K562 (cell line): ENCODE data around the gene BCHE. TPM values are rescaled to one million over a fixed set of nuclear protein-coding genes. Genes with fewer than 3 reads are reported as not detected.

Source experiments
- ATAC-seq: fragments of 200-7000 bp; cut with Tn5 transposase; 3 replicates; pipeline ENCODE4 v1.9.1; 2020; ENCODE audit warnings: moderate library complexity
- BruUV-seq: library from RNA; stranded (reverse); fragments of 400-500 nt; replicated peaks from 2 replicates; lab custom pipeline; 2021; lab: Mats Ljungman, UMichigan
- CTCF ChIA-PET: fragments of 300-600 bp; formaldehyde crosslinking; extraction: SDS; loops from one replicate; lab custom pipeline; 2021; ENCODE audit warnings: low intra/inter-chr PET ratio; lab: Yijun Ruan, JAX
- POLR2A ChIA-PET: fragments of 300-600, 350-650 bp; sonication (Branson Sonifier 250); formaldehyde crosslinking; extraction: SDS; loops from one replicate; lab custom pipeline; 2021; ENCODE audit warnings: antibody characterized with exemption, inconsistent platforms; lab: Yijun Ruan, JAX
- DNase-seq, 4 experiments: peaks; one replicate each; pipeline versions ENCODE4 v3.0.0 to v3.0.0-alpha.2; 2011 to 2018; ENCODE audit warnings: low spot score in 3 of 4, mixed read lengths in 3 of 4; ENCODE audit errors: extremely low read depth in 1 of 4
- FAIRE-seq: peaks from 2 replicates; lab custom pipeline; 2011; peaks lifted over from hg19 to GRCh38; lab: Jason Lieb, UNC
- H2AFZ ChIP-seq: 2 replicates; pipeline ENCODE4 v1.6.0; 2011; ENCODE audit warnings: low read depth, low read length, control low read depth, inconsistent platforms
- H3K27ac ChIP-seq: fragments of 200-600 bp; 3 replicates; pipeline ENCODE4 v1.8.0; 2011; ENCODE audit warnings: low read depth, mild to moderate bottlenecking, control low read depth, inconsistent platforms, low read length, moderate library complexity, mixed read lengths; ENCODE audit errors: extremely low read depth
- H3K27me3 ChIP-seq, 2 experiments: fragments of 300-600 bp in 1 of 2; 2 replicates in 1 of 2; 3 replicates in 1 of 2; pipeline versions ENCODE4 v1.6.0 to v1.8.0; 2011; ENCODE audit warnings: inconsistent platforms in 2 of 2, low read length in 2 of 2, mild to moderate bottlenecking in 1 of 2, mixed read lengths in 1 of 2, moderate library complexity in 1 of 2; ENCODE audit not compliant: control insufficient read depth in 2 of 2, insufficient read depth in 2 of 2
- H3K36me3 ChIP-seq: fragments of 300-600 bp; 3 replicates; pipeline ENCODE4 v1.8.0; 2011; ENCODE audit warnings: mild to moderate bottlenecking, low read length, inconsistent platforms; ENCODE audit not compliant: control insufficient read depth, insufficient read depth
- H3K4me1 ChIP-seq, 2 experiments: fragments of 200-600 bp in 1 of 2; replicated peaks in 1 of 2; 2 replicates in 1 of 2; 3 replicates in 1 of 2; pipeline versions ENCODE4 v1.5.1 to v1.8.0; 2011; ENCODE audit warnings: inconsistent platforms in 2 of 2, low read length in 2 of 2, mild to moderate bottlenecking in 1 of 2, mixed read lengths in 1 of 2, moderate library complexity in 1 of 2; ENCODE audit not compliant: control insufficient read depth in 2 of 2, insufficient read depth in 2 of 2
- H3K4me2 ChIP-seq: 2 replicates; pipeline ENCODE4 v1.6.1; 2011; ENCODE audit warnings: low read length, control low read depth, inconsistent platforms, mixed read lengths; ENCODE audit not compliant: insufficient read depth
- H3K4me3 ChIP-seq: fragments of 200-600 bp; sonication (generic), shearing (Covaris generic); 2 replicates; pipeline ENCODE4 v1.5.1; 2016; ENCODE audit warnings: control low read depth, inconsistent platforms
- H3K79me2 ChIP-seq: fragments of 200-600 bp; 3 replicates; pipeline ENCODE4 v1.8.0; 2011; ENCODE audit warnings: low read length, inconsistent platforms; ENCODE audit not compliant: control insufficient read depth, insufficient read depth
- H3K9ac ChIP-seq, 2 experiments: 2 replicates each; pipeline versions ENCODE4 v1.6.0 to v1.6.1; 2011; ENCODE audit warnings: low read depth in 2 of 2, low read length in 2 of 2, control low read depth in 1 of 2, inconsistent platforms in 1 of 2, mild to moderate bottlenecking in 1 of 2, mixed read lengths in 1 of 2; ENCODE audit not compliant: insufficient read depth in 1 of 2
- H3K9me1 ChIP-seq: one replicate; pipeline ENCODE4 v1.6.0; 2011; ENCODE audit warnings: inconsistent platforms, mild to moderate bottlenecking, low read length, moderate library complexity; ENCODE audit not compliant: control insufficient read depth, insufficient read depth
- H3K9me3 ChIP-seq: replicated peaks from 2 replicates; pipeline ENCODE4 v1.5.1; 2011; ENCODE audit warnings: low read depth, low read length, inconsistent platforms; ENCODE audit not compliant: control insufficient read depth, insufficient read depth
- H4K20me1 ChIP-seq: replicated peaks from 2 replicates; pipeline ENCODE4 v1.6.1; 2011; ENCODE audit warnings: low read length, inconsistent platforms, mixed read lengths; ENCODE audit not compliant: control insufficient read depth, insufficient read depth
- HDAC2 ChIP-seq: fragments of 450-650 bp; IDR thresholded peaks from 2 replicates; pipeline ENCODE4 v1.6.1; 2016; ENCODE audit warnings: mild to moderate bottlenecking
- HNRNPK ChIP-seq: fragments of 200-400 bp; formaldehyde crosslinking; IDR thresholded peaks from one replicate; pipeline ENCODE4 v1.6.1; 2018; ENCODE audit warnings: mild to moderate bottlenecking, low read depth, low read length; ENCODE audit not compliant: poor library complexity, severe bottlenecking
- IRF2 ChIP-seq: sonication (generic); formaldehyde crosslinking; IDR thresholded peaks from 2 replicates; pipeline ENCODE4 v1.8.1; 2022; ENCODE audit warnings: mild to moderate bottlenecking, missing genetic modification reagents
- RBM17 ChIP-seq: fragments of 200-400 bp; formaldehyde crosslinking; IDR thresholded peaks from 2 replicates; pipeline ENCODE4 v1.6.1; 2017; ENCODE audit warnings: low read depth, mild to moderate bottlenecking, low read length, borderline replicate concordance
- SIRT6 ChIP-seq: IDR thresholded peaks from one replicate; pipeline ENCODE4 v1.6.1; 2012; ENCODE audit warnings: low read depth, mild to moderate bottlenecking, control low read depth, inconsistent platforms, low read length, moderate library complexity
- SMARCB1 ChIP-seq: IDR thresholded peaks from 2 replicates; pipeline ENCODE4 v1.6.1; 2011; ENCODE audit warnings: improper control_type of control experiment, low read depth; ENCODE audit not compliant: insufficient read length
- SP1 ChIP-seq: sonication (generic); formaldehyde crosslinking; IDR thresholded peaks from 2 replicates; pipeline ENCODE4 v1.8.1; 2022; ENCODE audit warnings: mild to moderate bottlenecking, missing genetic modification reagents
- ZNF224 ChIP-seq: sonication (generic); formaldehyde crosslinking; IDR thresholded peaks from 2 replicates; pipeline ENCODE4 v1.8.0; 2022; ENCODE audit warnings: mild to moderate bottlenecking, missing genetic modification reagents
- ZNF780A ChIP-seq: fragments of 250-450 bp; sonication (Bioruptor Pico); IDR thresholded peaks from 2 replicates; pipeline ENCODE4 v1.5.0; 2021; ENCODE audit warnings: mild to moderate bottlenecking
- WGBS: fragments of 100-300 bp; shearing (Covaris generic); methylation state at CpG from one replicate; pipeline ENCODE4 v1.1.6; 2016; ENCODE audit warnings: low coverage, mixed read lengths; ENCODE audit not compliant: insufficient coverage; ENCODE audit errors: missing lambda C conversion rate; 5-methylcytosine and 5-hydroxymethylcytosine counted together
- in situ Hi-C: fragments of 300-500 bp; cut with MboI; formaldehyde crosslinking; loops from 4 replicates; pipeline ENCODE4 v1.15.0; 2018; ENCODE audit warnings: inconsistent platforms, mixed read lengths
- intact Hi-C: fragments of 100-400 bp; cut with micrococcal nuclease; formaldehyde crosslinking; loops from 2 replicates; pipeline ENCODE4 v1.14.2; 2022
- polyA plus RNA-seq, 8 experiments: library from polyadenylated mRNA; depleted of rRNA in 4 of 8; stranded (reverse) in 5 of 8; unstranded in 3 of 8; fragments of >200 nt; fragmentation: Nextera tagmentation in 2 of 8; fragmentation: Illumina TruSeq in 1 of 8; extraction: Ambion mirVana in 2 of 8; extraction: Trizol in 1 of 8; gene quantifications; 2 replicates each; pipeline versions ENCODE4 v1.2.1 to v1.2.3, GENCODE V29; 2011 to 2014; ENCODE audit warnings: inconsistent platforms in 1 of 8, missing spikeins in 1 of 8
- total RNA-seq, 7 experiments: library from RNA; depleted of rRNA in 6 of 7; stranded (reverse); fragments of >200 nt in 6 of 7; fragmentation: Illumina TruSeq in 2 of 7; extraction: Trizol in 2 of 7; gene quantifications; 2 replicates each; pipeline versions ENCODE4 v1.2.1 to v1.2.3, GENCODE V29; 2011 to 2021; ENCODE audit warnings: low replicate concordance in 1 of 7
- TF ChIP-seq, protein P1 (sequence below): sonication (generic); formaldehyde crosslinking; IDR thresholded peaks from 2 replicates; pipeline ENCODE4 v1.8.0; 2022; ENCODE audit warnings: mild to moderate bottlenecking, missing genetic modification reagents
- TF ChIP-seq, protein P2 (sequence below), 2 experiments: fragments of 450-650 bp; formaldehyde crosslinking in 1 of 2; IDR thresholded peaks; 2 replicates each; pipeline versions ENCODE4 v1.4.0 to v1.6.1; 2014 to 2020; ENCODE audit warnings: mild to moderate bottlenecking in 2 of 2, borderline replicate concordance in 1 of 2, low read depth in 1 of 2

Gene BCHE
- total and polyA plus RNA-seq, 9 of the 15 experiments (the other 6 are each of a cell fraction or from before 2014, with no cell fraction given) = 0.09 to 0.24 (median 0.12) TPM; not detected in 2

DNA sequence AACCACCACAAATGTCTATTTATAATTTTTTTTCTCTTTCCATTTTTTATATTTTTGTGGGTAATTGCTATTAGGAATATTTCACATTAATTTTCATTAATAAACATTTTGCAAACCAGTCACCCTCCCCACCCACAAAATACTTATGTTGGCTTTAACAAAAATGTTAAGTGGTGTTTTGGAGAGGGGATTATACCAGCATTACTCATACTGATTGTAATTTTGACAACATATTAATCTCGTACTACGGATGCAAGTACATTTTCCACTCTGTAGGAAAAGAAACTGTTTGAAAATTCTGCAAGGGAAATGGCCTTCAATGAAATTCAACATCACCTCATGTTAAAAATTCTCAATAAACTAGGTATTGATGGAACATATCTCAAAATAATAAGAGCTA is 58.3 kb downstream of the BCHE start:
- Histone ChIP-seq H3K9ac (no peak overlapping the region), H3K9me3 (no peaks in the 10 kb centered on the region), H3K4me2 (no peak overlapping the region), H3K27ac (no peak overlapping the region), H3K36me3 (no peaks in the 10 kb centered on the region), H4K20me1 (no peaks in the 10 kb centered on the region), H3K4me3 (no peak overlapping the region), H3K27me3 (no peaks in the 10 kb centered on the region), H2AFZ (no peak overlapping the region), H3K9me1 (no peaks in the 10 kb centered on the region), H3K4me1 (no peaks in the 10 kb centered on the region), H3K79me2 (no peaks in the 10 kb centered on the region)
- FAIRE-seq (no peak), DNase-seq (no peak), ATAC-seq (no peak)
- TF ChIP-seq ZNF224 (CRISPR knock-in tag) = no peak
- no peak for TF ChIP-seq ZNF780A (CRISPR knock-in tag)
- TF ChIP-seq, protein P1, sequence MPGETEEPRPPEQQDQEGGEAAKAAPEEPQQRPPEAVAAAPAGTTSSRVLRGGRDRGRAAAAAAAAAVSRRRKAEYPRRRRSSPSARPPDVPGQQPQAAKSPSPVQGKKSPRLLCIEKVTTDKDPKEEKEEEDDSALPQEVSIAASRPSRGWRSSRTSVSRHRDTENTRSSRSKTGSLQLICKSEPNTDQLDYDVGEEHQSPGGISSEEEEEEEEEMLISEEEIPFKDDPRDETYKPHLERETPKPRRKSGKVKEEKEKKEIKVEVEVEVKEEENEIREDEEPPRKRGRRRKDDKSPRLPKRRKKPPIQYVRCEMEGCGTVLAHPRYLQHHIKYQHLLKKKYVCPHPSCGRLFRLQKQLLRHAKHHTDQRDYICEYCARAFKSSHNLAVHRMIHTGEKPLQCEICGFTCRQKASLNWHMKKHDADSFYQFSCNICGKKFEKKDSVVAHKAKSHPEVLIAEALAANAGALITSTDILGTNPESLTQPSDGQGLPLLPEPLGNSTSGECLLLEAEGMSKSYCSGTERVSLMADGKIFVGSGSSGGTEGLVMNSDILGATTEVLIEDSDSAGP (CRISPR knock-in tag) = no peak
- TF ChIP-seq RBM17 = no peak
- no peak for TF ChIP-seq HNRNPK
- no peak for TF ChIP-seq HDAC2
- no peak for TF ChIP-seq IRF2 (CRISPR knock-in tag)
- TF ChIP-seq SP1 = no peak
- no peak for TF ChIP-seq SMARCB1
- no peak for TF ChIP-seq SIRT6
- TF ChIP-seq, protein P2, sequence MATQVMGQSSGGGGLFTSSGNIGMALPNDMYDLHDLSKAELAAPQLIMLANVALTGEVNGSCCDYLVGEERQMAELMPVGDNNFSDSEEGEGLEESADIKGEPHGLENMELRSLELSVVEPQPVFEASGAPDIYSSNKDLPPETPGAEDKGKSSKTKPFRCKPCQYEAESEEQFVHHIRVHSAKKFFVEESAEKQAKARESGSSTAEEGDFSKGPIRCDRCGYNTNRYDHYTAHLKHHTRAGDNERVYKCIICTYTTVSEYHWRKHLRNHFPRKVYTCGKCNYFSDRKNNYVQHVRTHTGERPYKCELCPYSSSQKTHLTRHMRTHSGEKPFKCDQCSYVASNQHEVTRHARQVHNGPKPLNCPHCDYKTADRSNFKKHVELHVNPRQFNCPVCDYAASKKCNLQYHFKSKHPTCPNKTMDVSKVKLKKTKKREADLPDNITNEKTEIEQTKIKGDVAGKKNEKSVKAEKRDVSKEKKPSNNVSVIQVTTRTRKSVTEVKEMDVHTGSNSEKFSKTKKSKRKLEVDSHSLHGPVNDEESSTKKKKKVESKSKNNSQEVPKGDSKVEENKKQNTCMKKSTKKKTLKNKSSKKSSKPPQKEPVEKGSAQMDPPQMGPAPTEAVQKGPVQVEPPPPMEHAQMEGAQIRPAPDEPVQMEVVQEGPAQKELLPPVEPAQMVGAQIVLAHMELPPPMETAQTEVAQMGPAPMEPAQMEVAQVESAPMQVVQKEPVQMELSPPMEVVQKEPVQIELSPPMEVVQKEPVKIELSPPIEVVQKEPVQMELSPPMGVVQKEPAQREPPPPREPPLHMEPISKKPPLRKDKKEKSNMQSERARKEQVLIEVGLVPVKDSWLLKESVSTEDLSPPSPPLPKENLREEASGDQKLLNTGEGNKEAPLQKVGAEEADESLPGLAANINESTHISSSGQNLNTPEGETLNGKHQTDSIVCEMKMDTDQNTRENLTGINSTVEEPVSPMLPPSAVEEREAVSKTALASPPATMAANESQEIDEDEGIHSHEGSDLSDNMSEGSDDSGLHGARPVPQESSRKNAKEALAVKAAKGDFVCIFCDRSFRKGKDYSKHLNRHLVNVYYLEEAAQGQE (IDR thresholded peaks at IDR 0.05; ENCODE audit: borderline replicate concordance) = no peak
- TF ChIP-seq, protein P2 (CRISPR knock-in tag; IDR thresholded peaks at IDR 0.05; ENCODE audit: low read depth) = no peak
- no TSS peak for BruUV-seq
- in situ Hi-C loops (no loop called here), intact Hi-C loops (no loop called here)
- WGBS = 10% methylated on average over 2 of the region's 2 CpGs
- CTCF ChIA-PET = no interaction called here
- POLR2A ChIA-PET = no interaction called here
